UCSD-AML1 (cell line): ENCODE results near the gene DLG4.
A peak's percentile ranks its signal among the peaks of the same experiment; 100 is the strongest.

Source experiments
- DNase-seq: peaks from one replicate; lab custom pipeline; 2025; ENCODE audit not compliant: unreplicated experiment; lab: John Stamatoyannopoulos, UW

DLG4 gene

DNA sequence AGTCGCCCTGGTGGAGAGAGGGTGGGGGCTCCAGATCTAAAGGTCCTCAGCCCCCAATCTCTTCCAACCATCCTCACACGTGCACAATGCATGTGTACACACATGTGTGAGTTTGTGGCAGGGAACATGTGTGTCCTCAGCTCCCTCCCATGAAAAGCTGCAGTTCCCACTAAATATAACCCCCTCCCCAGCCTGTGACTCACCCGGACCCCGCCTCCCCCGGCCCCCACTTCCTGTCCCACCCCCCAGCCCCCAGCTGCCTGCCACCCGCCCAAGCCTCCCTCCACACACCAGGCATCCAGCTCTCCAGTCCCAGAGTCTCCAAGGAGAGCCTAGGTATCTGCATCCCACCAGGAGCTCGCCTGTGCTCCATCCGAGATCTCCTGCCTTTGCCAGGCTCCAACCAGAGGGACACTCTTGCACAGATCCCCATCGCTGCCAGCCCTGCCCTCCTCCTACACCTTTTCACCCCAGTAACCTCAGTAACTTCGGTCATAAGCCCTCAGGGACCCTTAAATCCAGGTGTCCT is 3.9 kb downstream of the DLG4 start:
- no peak for DNase-seq

DNA sequence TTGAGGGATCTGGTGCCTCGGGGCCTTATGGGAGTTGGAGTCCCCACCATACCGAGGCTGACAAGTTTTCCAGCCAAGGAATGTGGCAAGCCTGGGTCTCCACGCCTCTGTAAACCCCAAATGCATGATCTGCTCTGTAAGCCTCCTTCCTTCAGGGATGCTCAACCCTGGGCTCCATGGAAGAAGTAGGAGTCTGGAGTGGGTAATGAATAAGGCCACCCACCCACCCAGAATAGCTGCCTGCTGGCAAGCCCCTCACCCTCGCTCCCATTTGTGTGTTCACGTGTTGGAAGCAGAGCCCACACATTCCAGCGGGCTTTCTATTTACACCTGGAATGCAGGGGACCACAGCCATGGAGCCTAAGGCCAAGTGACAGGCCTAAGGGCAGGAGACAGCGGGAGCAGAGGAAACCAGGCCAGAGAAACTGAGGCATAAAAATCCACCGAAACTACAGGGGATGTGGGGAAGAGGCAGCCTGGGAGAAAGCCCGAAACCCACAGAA is 4.4 kb downstream of the DLG4 start:
- DNase-seq, result no peak

GRCh38 chr17:7214300-7215135 is 5.1 kb downstream of the DLG4 start:
- peak; percentile 98 for DNase-seq

DNA sequence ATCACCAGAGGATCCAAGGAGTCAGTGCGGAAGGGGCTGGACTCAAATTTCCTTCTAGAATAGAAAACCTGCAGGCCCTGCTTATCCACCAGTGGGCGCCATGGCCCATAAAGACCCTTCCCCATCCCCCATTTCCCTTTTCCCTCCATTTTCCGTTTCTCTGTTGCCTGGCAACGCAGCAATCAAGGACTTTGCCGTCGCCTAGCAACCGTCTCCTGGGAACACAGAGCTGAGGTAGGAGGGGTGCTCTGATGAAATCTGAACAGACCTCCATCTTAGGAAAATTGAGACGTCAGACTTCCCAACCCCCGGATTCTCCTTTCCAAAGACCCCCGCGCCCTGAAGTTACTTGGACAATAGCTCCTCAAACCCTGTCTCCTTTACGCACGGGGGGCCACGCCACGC is 5.7 kb downstream of the DLG4 start:
- DNase-seq, result peak; percentile 79

DNA sequence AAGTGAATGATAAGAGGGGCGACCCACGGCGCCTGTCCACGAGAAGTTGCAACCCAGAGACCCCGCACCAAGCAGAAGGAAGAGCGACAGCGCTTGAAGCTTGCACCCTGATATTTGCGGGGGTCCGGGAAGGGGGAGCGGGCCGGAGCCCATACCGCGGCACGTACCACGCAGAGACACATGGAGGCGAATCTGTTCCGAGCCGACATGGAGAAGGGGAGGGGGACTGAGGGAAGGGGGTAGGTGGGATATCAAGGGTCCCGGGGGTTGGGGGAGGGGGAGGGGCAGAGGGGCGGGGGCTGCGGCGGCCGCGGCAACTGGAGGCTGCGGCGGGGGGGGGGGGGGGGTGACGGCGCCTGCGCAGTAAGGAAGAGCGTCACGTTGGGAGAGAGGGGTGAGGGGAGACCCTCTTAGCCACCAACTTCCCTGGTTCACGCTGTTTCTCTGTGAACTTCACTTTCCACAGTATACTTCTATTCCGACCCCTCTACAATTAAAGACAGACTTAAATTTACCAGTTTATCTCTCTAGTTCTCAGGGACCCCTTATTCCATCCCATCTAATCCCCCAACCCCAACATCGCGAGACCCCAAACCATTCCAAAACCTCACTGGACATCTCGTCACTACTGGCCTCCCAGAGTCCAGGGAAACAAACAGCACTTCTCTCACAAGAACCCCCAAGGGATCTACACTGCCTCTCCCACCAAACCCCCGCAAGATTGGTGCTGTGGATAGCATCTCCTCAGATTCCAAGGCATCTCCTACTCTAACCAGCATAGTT is 8.0 kb downstream of the DLG4 start:
- DNase-seq, result no peak

DNA sequence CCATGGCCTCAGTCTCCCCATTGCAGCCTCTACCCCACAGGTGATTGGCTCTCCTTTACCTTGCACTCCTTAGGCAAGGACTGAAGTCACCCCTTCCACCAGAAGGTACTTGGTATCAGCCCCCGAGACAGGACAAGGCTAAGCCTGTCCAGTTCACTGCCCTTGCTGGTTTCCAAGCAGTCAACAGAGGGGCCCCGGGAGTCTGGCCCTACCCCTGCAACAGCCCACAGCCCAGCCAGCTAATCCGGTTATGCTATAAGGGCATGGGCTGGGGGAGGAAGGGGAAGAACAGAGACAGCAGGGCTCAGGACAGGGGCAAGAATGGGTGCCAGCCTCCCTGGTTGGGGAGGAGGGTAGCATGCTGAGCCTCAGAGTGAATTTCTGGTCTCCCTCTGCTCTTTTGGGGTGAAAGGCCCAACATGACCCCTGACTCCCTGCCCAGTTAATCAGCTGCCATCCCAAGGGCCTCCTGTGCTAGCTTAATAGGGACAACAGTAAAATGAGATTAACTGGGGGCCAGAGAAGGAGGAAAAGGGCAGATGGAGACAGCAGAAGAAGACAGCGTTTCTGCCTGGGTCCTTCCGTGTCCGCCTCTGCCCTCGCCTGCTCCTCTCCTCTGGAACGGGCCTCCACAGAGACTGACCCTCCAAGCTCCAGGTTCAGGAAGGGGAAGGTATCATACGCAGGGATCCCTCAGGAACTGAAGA is 10.7 kb downstream of the DLG4 start:
- DNase-seq, result no peak

DNA sequence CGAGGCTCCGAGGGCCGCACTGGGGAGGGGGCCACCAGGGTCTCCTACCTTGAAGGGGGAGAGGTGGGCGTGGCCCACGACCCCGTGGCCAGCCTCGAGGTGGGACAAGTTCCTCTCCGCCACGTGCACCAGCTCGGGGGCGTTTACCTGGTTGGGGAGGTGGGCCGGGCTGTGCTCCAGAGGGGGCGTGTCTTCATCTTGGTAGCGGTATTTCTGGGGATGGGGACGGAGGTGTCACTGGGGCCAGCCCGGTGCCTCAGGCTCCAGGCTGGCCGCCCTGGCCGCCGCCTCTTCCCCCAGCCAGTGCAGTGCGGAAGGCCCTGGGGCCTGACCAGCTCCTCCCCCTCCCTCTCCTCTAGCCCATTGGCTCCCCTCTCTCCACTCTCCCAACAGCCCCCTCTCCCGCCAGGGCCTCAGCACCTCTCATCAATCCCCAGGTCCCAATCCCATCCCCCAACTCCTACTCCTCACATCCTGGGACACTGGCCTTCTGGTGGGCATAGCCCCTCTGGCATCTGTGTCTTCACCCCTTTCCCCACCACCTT is 11.5 kb downstream of the DLG4 start:
- DNase-seq, result no peak

GRCh38 chr17:7207120-7208001 is 12.3 kb downstream of the DLG4 start:
- no peak for DNase-seq

- no peak for DNase-seq
Observed at GRCh38 chr17:7205561-7205960, 14.1 kb downstream of the DLG4 start.

- no peak for DNase-seq
Observed at GRCh38 chr17:7204828-7205461, 14.7 kb downstream of the DLG4 start.

GRCh38 chr17:7204336-7204735 is 15.3 kb downstream of the DLG4 start:
- DNase-seq, result no peak

DNA sequence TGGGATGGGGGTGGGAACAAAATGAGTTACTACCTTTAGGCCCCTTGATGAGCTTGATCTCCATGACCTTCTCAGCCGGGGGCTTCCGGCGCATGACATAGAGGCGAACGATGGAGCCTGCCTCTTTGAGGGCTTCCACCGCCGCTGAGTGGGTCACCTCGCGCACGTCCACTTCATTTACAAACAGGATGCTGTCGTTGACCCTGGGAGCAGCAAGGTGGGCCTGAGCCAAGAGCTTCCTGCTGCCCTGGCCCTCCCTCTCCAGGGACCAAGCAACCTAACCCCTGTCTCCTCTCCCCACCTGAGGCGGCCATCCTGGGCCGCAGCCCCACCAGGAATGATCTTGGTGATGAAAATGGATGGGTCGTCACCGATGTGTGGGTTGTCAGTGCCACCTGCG is 16.2 kb downstream of the DLG4 start:
- DNase-seq, result no peak

DNA sequence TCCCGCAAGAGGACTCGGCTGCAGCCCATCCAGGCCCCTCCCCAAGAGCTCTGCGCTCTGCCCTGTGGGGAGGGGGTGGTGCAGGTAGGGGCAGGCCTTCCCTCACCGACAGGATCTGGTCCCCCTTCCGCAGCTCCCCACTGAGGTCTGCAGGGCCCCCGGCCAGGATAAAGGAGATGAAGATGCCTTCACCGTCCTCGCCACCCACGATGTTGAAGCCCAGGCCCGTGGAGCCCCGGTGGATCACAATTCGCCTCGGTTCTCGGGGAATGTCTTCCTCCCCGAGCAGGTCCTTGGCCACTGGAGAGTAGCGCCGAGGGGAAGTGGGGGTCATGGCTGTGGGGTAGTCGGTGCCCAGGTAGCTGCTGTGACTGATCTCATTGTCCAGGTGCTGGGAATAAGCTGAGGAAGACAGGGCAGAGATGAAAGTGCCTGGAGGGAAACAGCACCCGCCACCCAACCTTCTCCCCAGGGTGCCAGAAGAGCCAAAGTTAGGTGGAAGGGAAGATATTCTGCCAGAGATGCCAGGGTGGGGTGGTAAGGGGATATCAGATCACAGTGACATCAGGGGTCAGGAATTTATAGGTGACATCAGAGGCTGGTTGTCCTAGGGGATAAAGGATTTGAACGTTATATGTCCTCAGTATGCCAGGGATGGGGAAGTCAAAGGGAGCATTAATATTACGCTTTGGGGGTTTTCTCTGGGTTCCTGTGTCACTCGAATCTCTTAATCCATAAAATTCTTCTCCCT is 22.8 kb downstream of the DLG4 start:
- no peak for DNase-seq

- DNase-seq, result no peak
Observed at GRCh38 chr17:7195971-7196370, 23.7 kb downstream of the DLG4 start.

DNA sequence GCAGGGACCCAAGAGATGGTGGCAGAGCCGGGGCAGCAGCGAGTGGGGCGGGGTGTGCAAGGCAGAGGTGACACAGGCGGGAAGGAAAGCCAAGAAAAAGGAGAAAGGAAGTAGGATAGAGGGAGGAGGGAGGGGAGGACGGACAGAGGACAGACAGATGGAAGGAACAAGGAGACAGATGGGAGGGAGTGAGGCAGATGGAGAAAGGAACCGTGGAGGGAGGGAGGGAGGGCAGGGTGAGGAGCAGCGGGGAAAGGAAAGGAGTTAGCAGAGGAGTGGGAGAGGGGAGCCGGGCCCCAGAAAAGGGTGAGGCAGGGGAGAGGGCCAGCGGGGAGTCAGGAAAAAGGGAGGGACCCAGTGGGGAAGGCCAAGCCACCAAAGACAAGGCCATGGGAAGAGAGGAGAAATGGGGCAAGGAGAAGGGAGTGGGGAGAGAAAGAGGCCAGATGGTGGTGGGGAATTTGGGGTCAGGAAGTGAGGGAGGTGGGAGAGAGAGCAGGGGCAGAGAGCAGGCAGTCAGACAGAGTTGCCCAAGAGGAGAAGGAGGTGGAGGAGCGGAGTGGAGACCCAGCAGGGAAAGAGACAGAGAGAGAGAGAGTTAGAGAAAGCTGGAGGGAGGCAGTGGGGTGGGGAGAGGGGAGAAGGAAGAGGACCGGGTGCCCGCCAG is 27.2 kb downstream of the DLG4 start:
- no peak for DNase-seq

DNA sequence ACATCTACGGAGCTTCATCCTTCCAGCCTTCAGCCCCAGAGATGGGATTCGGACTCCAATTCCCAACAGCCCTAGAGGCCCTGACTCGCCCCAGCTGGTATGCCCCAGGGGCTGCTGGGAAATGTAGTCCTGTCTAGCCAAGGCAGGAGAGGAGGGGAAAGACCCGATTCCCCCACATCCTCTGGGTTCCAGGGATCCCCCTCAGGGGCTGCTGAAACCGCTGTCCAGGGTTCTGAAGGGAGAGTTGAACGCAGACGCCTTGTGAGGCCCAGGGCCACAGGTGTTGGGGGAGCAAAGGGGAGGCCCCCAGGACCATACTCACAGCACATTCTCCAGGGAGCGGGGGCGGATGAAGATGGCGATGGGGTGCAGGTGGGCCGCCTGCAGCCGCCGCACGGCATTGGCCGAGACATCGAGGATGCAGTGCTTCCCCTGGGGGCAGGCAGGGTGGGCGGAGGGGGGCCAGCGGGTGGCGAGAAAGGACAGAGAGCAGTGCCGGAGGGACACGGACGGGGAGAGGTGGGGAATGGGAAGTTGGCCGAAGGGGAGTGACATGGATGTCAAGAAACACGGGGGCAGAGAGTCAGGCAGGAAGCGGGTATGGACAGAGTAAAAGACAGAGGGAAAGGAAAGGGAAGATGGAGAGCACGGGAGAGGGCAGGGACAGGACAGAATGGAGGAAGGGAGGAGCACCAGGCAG is 27.9 kb downstream of the DLG4 start:
- DNase-seq, result no peak

DNA sequence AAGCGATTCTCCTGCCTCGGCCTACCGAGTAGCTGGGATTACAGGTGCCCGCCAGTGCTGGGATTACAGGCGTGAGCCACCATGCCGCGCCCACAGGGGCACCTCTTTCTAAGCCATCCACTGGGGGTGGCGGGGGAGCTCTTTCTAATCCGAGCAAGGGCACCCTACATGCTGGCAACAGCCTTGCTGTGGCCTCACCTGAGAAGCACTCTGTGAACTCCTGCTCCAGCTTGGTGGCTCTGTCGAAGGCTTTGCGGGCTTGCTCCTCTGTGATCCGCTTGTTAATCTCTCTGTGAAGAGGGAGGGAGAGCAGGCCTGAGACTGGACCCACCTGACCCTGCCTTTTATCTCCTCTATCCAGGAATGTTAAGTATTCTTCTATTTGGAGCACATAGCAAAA is 28.6 kb downstream of the DLG4 start:
- no peak for DNase-seq
